ENCODE results near the gene SLC30A5. TPM values are rescaled to one million over a fixed set of nuclear protein-coding genes. Genes with fewer than 3 reads are reported as not detected.

The SLC30A5 gene
- total and polyA plus RNA-seq, 10 of the 15 experiments (the other 5 are each of a cell fraction or from before 2014, with no cell fraction given), result 14.7 to 67.9 (median 38.4) TPM

GRCh38 chr5:69131304-69131703, 37.5 kb downstream of the SLC30A5 start:
- in situ Hi-C loops (cut with MboI), result no loop called here
- no peak overlapping the region for H3K9ac ChIP-seq (ENCODE audit: control insufficient read depth, insufficient read depth, low read length)
- ChIA-PET CTCF (interaction anchor here (0.7 to 0.8 kb wide), 2 partner anchors 25 to 83 kb away, joined by 3 read pairs; no protein-coding TSS in a partner anchor), RAD21 (ENCODE audit: unreplicated experiment) (interaction anchor here (0.6 kb wide), 1 partner anchor 124 kb away, joined by 3 read pairs; no protein-coding TSS in a partner anchor), SMC1A (ENCODE audit: uncharacterized antibody, unreplicated experiment) (interaction anchor here (0.7 kb wide), 1 partner anchor 337 kb away, joined by 3 read pairs; no protein-coding TSS in a partner anchor), POLR2A (no interaction called here)
- H3K79me2 ChIP-seq (ENCODE audit: control insufficient read depth, insufficient read depth, low read length), result no peaks in the 10 kb centered on the region
- H3K4me1 ChIP-seq (ENCODE audit: control insufficient read depth, insufficient read depth, low read length), result peaks cover 6% of the 10 kb centered on the region
- H3K4me2 ChIP-seq (ENCODE audit: control insufficient read depth, insufficient read depth), result no peak overlapping the region
- TF ChIP-seq PML (IDR thresholded peaks at IDR 0.05; ENCODE audit: low read length) (no peak), ATF7 (IDR thresholded peaks at IDR 0.05; ENCODE audit: low read depth) (no peak), JUNB (IDR thresholded peaks at IDR 0.05) (no peak), CEBPB (IDR thresholded peaks at IDR 0.05; ENCODE audit: borderline replicate concordance in 1 of 2, low read depth in 2 of 2, low read length in 2 of 2) (no peak), MAX (IDR thresholded peaks at IDR 0.05; ENCODE audit: low read depth, low read length) (no peak), EZH2 (IDR thresholded peaks at IDR 0.05; ENCODE audit: borderline replicate concordance, control insufficient read depth, low read depth, low read length) (no peak), BACH1 (IDR thresholded peaks at IDR 0.05; ENCODE audit: borderline replicate concordance) (no peak), SPI1 (IDR thresholded peaks at IDR 0.05; ENCODE audit: borderline replicate concordance, insufficient read depth, low read depth, low read length) (no peak), ZNF622 (IDR thresholded peaks at IDR 0.05) (no peak), RAD51 (IDR thresholded peaks at IDR 0.05) (no peak), ZBTB11 (CRISPR knock-in tag; IDR thresholded peaks at IDR 0.05) (no peak), ZNF207 (IDR thresholded peaks at IDR 0.05; ENCODE audit: borderline replicate concordance) (no peak)
- H3K36me3 ChIP-seq (ENCODE audit: control insufficient read depth in 2 of 2, insufficient read depth in 2 of 2, low read length in 1 of 2), result peaks cover 0 to 7% of the 10 kb centered on the region in 2 experiments; a peak in 2 of 4 replicates
- H3K27me3 ChIP-seq (replicated peaks in 1 of 2; ENCODE audit: control insufficient read depth in 2 of 2, insufficient read depth in 2 of 2, low read length in 1 of 2), result no peaks in the 10 kb centered on the region
- no peak overlapping the region for H2AFZ ChIP-seq (ENCODE audit: control insufficient read depth, low read depth, low read length)
- H4K20me1 ChIP-seq (ENCODE audit: control insufficient read depth, insufficient read depth), result no peaks in the 10 kb centered on the region
- no peak overlapping the region for H3K27ac ChIP-seq (ENCODE audit: control insufficient read depth, insufficient read depth)
- no peaks in the 10 kb centered on the region for H3K9me3 ChIP-seq (replicated peaks; ENCODE audit: control insufficient read depth, insufficient read depth, low read length)
- BruUV-seq (replicated peaks), result no TSS peak
- intact Hi-C loops (cut with micrococcal nuclease; ENCODE audit: unreplicated experiment), result no loop called here
- FAIRE-seq (no peak), ATAC-seq (no peak), DNase-seq (ENCODE audit: low read depth, low spot score) (no peak)
- H3K4me3 ChIP-seq, result no peak overlapping the region

All from GM12878 (cell line).